IPS-15b (cell line): ENCODE results near the gene SLC16A5.
"Not testable (repeated sequence)": the region's sequence is repeated elsewhere in the genome, so short reads cannot be mapped to it uniquely, and the experiment has no call there.

Experiments
- H3K27me3 ChIP-seq: one replicate; pipeline ENCODE4 v1.6.1; 2013; ENCODE audit warnings: low read length; ENCODE audit not compliant: control insufficient read depth, insufficient read depth
- H3K36me3 ChIP-seq: one replicate; pipeline ENCODE4 v1.6.1; 2013; ENCODE audit warnings: low read length; ENCODE audit not compliant: control insufficient read depth, insufficient read depth
- H3K4me1 ChIP-seq: one replicate; pipeline ENCODE4 v1.6.1; 2013; ENCODE audit warnings: mild to moderate bottlenecking, low read length; ENCODE audit not compliant: control insufficient read depth, insufficient read depth
- H3K4me3 ChIP-seq: one replicate; pipeline ENCODE4 v1.5.1; 2013; ENCODE audit warnings: low read depth, low read length
- H3K9ac ChIP-seq: one replicate; pipeline ENCODE4 v1.6.1; 2013; ENCODE audit warnings: low read depth, mild to moderate bottlenecking, low read length
- H3K9me3 ChIP-seq: one replicate; pipeline ENCODE4 v1.6.1; 2013; ENCODE audit warnings: mild to moderate bottlenecking, low read length; ENCODE audit not compliant: control insufficient read depth, insufficient read depth

Gene SLC16A5

GRCh38 chr17:75133607-75134347 is 46.0 kb downstream of the SLC16A5 start:
- peaks cover 22% of the 10 kb centered on the region for H3K36me3 ChIP-seq
- H3K9me3 ChIP-seq, H3K27me3 ChIP-seq, H3K9ac ChIP-seq, H3K4me1 ChIP-seq, H3K4me3 ChIP-seq: not testable (repeated sequence)

- no peaks in the 10 kb centered on the region for H3K9me3 ChIP-seq
- no peaks in the 10 kb centered on the region for H3K27me3 ChIP-seq
- H3K4me3 ChIP-seq = no peak overlapping the region
- H3K9ac ChIP-seq = no peak overlapping the region
- peaks cover 19% of the 10 kb centered on the region for H3K36me3 ChIP-seq
- H3K4me1 ChIP-seq = peaks cover 2% of the 10 kb centered on the region
Measured at GRCh38 chr17:75135452-75135851, 47.7 kb downstream of the SLC16A5 start.

- Histone ChIP-seq H3K4me3 (no peak overlapping the region), H3K9ac (no peak overlapping the region), H3K36me3 (peaks cover 23% of the 10 kb centered on the region), H3K27me3 (no peaks in the 10 kb centered on the region), H3K9me3 (no peaks in the 10 kb centered on the region), H3K4me1 (no peaks in the 10 kb centered on the region)
Measured at GRCh38 chr17:75135946-75136345, 48.2 kb downstream of the SLC16A5 start.

- not testable (repeated sequence) for H3K4me1 ChIP-seq, H3K9ac ChIP-seq, H3K27me3 ChIP-seq, H3K9me3 ChIP-seq, H3K4me3 ChIP-seq
- H3K36me3 ChIP-seq = peaks cover 29% of the 10 kb centered on the region
Measured at GRCh38 chr17:75137762-75138161, 50.0 kb downstream of the SLC16A5 start.

GRCh38 chr17:75138519-75138918 is 50.8 kb downstream of the SLC16A5 start:
- Histone ChIP-seq H3K9ac (no peak overlapping the region), H3K4me3 (no peak overlapping the region), H3K4me1 (peaks cover 5% of the 10 kb centered on the region), H3K9me3 (no peaks in the 10 kb centered on the region), H3K27me3 (no peaks in the 10 kb centered on the region), H3K36me3 (peaks cover 34% of the 10 kb centered on the region)

GRCh38 chr17:75142236-75142971 is 54.6 kb downstream of the SLC16A5 start:
- no peak overlapping the region for H3K9ac ChIP-seq
- H3K36me3 ChIP-seq = peaks cover 55% of the 10 kb centered on the region
- no peaks in the 10 kb centered on the region for H3K27me3 ChIP-seq
- peaks cover 5% of the 10 kb centered on the region for H3K4me1 ChIP-seq
- H3K4me3 ChIP-seq = no peak overlapping the region
- no peaks in the 10 kb centered on the region for H3K9me3 ChIP-seq

- no peaks in the 10 kb centered on the region for H3K9me3 ChIP-seq
- no peak overlapping the region for H3K4me3 ChIP-seq
- no peak overlapping the region for H3K9ac ChIP-seq
- H3K4me1 ChIP-seq = peaks cover 8% of the 10 kb centered on the region
- peaks cover 59% of the 10 kb centered on the region for H3K36me3 ChIP-seq
- H3K27me3 ChIP-seq = no peaks in the 10 kb centered on the region
Measured at GRCh38 chr17:75144816-75145512, 57.2 kb downstream of the SLC16A5 start.

GRCh38 chr17:75146592-75146991 is 58.8 kb downstream of the SLC16A5 start:
- Histone ChIP-seq H3K36me3 (peaks cover 47% of the 10 kb centered on the region), H3K27me3 (no peaks in the 10 kb centered on the region), H3K4me1 (peaks cover 11% of the 10 kb centered on the region)

GRCh38 chr17:75147878-75148546 is 60.3 kb downstream of the SLC16A5 start:
- peaks cover 41% of the 10 kb centered on the region for H3K36me3 ChIP-seq
- no peak overlapping the region for H3K4me3 ChIP-seq
- no peaks in the 10 kb centered on the region for H3K27me3 ChIP-seq
- H3K9me3 ChIP-seq = no peaks in the 10 kb centered on the region
- no peak overlapping the region for H3K9ac ChIP-seq
- H3K4me1 ChIP-seq = peaks cover 6% of the 10 kb centered on the region

More at GRCh38 chr17:75146592-75146991, 58.8 kb downstream of the SLC16A5 start:
- Histone ChIP-seq H3K9me3 (no peaks in the 10 kb centered on the region), H3K4me3 (no peak overlapping the region), H3K9ac (no peak overlapping the region)

- H3K9me3 ChIP-seq = no peaks in the 10 kb centered on the region
- peaks cover 12% of the 10 kb centered on the region for H3K4me1 ChIP-seq
- peaks cover 16% of the 10 kb centered on the region for H3K36me3 ChIP-seq
- H3K4me3 ChIP-seq = peak overlapping the region; percentile 88
- H3K9ac ChIP-seq = peak overlapping the region; percentile 56
- H3K27me3 ChIP-seq = no peaks in the 10 kb centered on the region
Measured at GRCh38 chr17:75151930-75152329, 64.2 kb downstream of the SLC16A5 start.

GRCh38 chr17:75152523-75152921 is 64.8 kb downstream of the SLC16A5 start:
- H3K9me3 ChIP-seq = no peaks in the 10 kb centered on the region
- peak overlapping the region; percentile 89 for H3K9ac ChIP-seq
- H3K36me3 ChIP-seq = peaks cover 10% of the 10 kb centered on the region
- H3K4me1 ChIP-seq = peaks cover 12% of the 10 kb centered on the region
- H3K27me3 ChIP-seq = no peaks in the 10 kb centered on the region
- H3K4me3 ChIP-seq = peak overlapping the region; percentile 88
